ENCODE measurements around the gene RER1. TPM values are rescaled to one million over a fixed set of nuclear protein-coding genes. Genes with fewer than 3 reads are reported as not detected.

The RER1 gene
- polyA plus RNA-seq, 3 donors: 54.8 to 89.2 (median 59.0) TPM

GRCh38 chr1:2399890-2400575 lies 8.4 kb downstream of the RER1 start:
- 88 to 92% (median 91%) methylated on average over 22 of the region's 22 CpGs for WGBS, 3 donors
- no peak overlapping the region for H3K27ac ChIP-seq (ENCODE audit: low read depth, low read length)

GRCh38 chr1:2400576-2400909 lies 8.9 kb downstream of the RER1 start:
- 87 to 90% (median 88%) methylated on average over 10 of the region's 10 CpGs for WGBS, 3 donors
- no peak overlapping the region for H3K27ac ChIP-seq (ENCODE audit: low read depth, low read length)

GRCh38 chr1:2400950-2401649 lies 9.5 kb downstream of the RER1 start:
- no peak overlapping the region for H3K27ac ChIP-seq (ENCODE audit: low read depth, low read length)
- 86 to 90% (median 86%) methylated on average over 13 to 14 of the region's 14 CpGs for WGBS, 3 donors

GRCh38 chr1:2402420-2402819 lies 10.8 kb downstream of the RER1 start:
- no peak overlapping the region for H3K27ac ChIP-seq (ENCODE audit: low read depth, low read length)
- 90 to 95% (median 93%) methylated on average over 23 of the region's 23 CpGs for WGBS, 3 donors

GRCh38 chr1:2403273-2403672 lies 11.6 kb downstream of the RER1 start:
- H3K27ac ChIP-seq (ENCODE audit: low read depth, low read length): no peak overlapping the region
- WGBS, 3 donors: 85 to 87% (median 85%) methylated on average over 19 of the region's 19 CpGs

GRCh38 chr1:2404142-2404889 lies 12.7 kb downstream of the RER1 start:
- WGBS, 3 donors: 83 to 86% (median 84%) methylated on average over 29 of the region's 29 CpGs
- H3K27ac ChIP-seq (ENCODE audit: low read depth, low read length): no peak overlapping the region

- WGBS, 3 donors: 68 to 85% (median 81%) methylated on average over 24 of the region's 24 CpGs
- no peak overlapping the region for H3K27ac ChIP-seq (ENCODE audit: low read depth, low read length)
These were observed 13.4 kb downstream of the RER1 start for GRCh38 chr1:2404890-2405511.

GRCh38 chr1:2405588-2406295 lies 14.1 kb downstream of the RER1 start:
- WGBS, 3 donors: 76 to 83% (median 80%) methylated on average over 28 of the region's 28 CpGs
- H3K27ac ChIP-seq (ENCODE audit: low read depth, low read length): no peak overlapping the region

GRCh38 chr1:2406451-2407041 lies 14.9 kb downstream of the RER1 start:
- 82 to 88% (median 82%) methylated on average over 24 to 26 of the region's 26 CpGs for WGBS, 3 donors
- no peak overlapping the region for H3K27ac ChIP-seq (ENCODE audit: low read depth, low read length)

GRCh38 chr1:2407166-2407990 lies 15.7 kb downstream of the RER1 start:
- 82 to 86% (median 84%) methylated on average over 25 of the region's 25 CpGs for WGBS, 3 donors
- H3K27ac ChIP-seq (ENCODE audit: low read depth, low read length): no peak overlapping the region

- WGBS, 3 donors: 96 to 97% (median 97%) methylated on average over 8 of the region's 8 CpGs
These were observed 16.3 kb downstream of the RER1 start for GRCh38 chr1:2407991-2408275.

GRCh38 chr1:2408456-2408855 lies 16.8 kb downstream of the RER1 start:
- H3K27ac ChIP-seq (ENCODE audit: low read depth, low read length): no peak overlapping the region
- 93 to 95% (median 94%) methylated on average over 23 to 24 of the region's 24 CpGs for WGBS, 3 donors

More at GRCh38 chr1:2407991-2408275, 16.3 kb downstream of the RER1 start:
- no peak overlapping the region for H3K27ac ChIP-seq (ENCODE audit: low read depth, low read length)

- WGBS, 3 donors: 74 to 84% (median 80%) methylated on average over 13 of the region's 13 CpGs
These were observed 17.2 kb downstream of the RER1 start for GRCh38 chr1:2408859-2409276.

GRCh38 chr1:2409745-2410144 lies 18.1 kb downstream of the RER1 start:
- WGBS, 3 donors: 90 to 95% (median 92%) methylated on average over 12 of the region's 12 CpGs

More at GRCh38 chr1:2408859-2409276, 17.2 kb downstream of the RER1 start:
- H3K27ac ChIP-seq (ENCODE audit: low read depth, low read length): no peak overlapping the region

GRCh38 chr1:2411801-2412394 lies 20.3 kb downstream of the RER1 start:
- WGBS, 3 donors: 3 to 7% (median 6%) methylated on average over 37 to 38 of the region's 38 CpGs
- no peak overlapping the region for H3K27ac ChIP-seq (ENCODE audit: low read depth, low read length)

More at GRCh38 chr1:2409745-2410144, 18.1 kb downstream of the RER1 start:
- no peak overlapping the region for H3K27ac ChIP-seq (ENCODE audit: low read depth, low read length)

GRCh38 chr1:2412395-2412772 lies 20.7 kb downstream of the RER1 start, which contains the start of gene PEX10:
Gene PEX10 (minus strand): TSS chr1:2412564. CDS start chr1:2412502, 62 bp downstream.
- WGBS, 3 donors: 0 to 1% (median 0%) methylated on average over 33 to 54 of the region's 55 CpGs
- H3K27ac ChIP-seq (ENCODE audit: low read depth, low read length): no peak within 1 kb of the TSS

Measured in adipose tissue (tissue), 3 donors.